A673 (cell line): ENCODE data around the gene HSD17B13. TPM values are rescaled to one million over a fixed set of nuclear protein-coding genes. Genes with fewer than 3 reads are reported as not detected.

ENCODE experiments used
- BruUV-seq: library from RNA; stranded (reverse); fragments of 400-500 nt; replicated peaks from 2 replicates; lab custom pipeline; 2021; lab: Mats Ljungman, UMichigan
- CTCF ChIA-PET: fragments of 300-600 bp; sonication (Branson Sonifier 250); formaldehyde crosslinking; loops from one replicate; lab custom pipeline; 2022; ENCODE audit warnings: antibody characterized with exemption; lab: Charles Lee
- POLR2A ChIA-PET: fragments of 300-600 bp; sonication (Branson Sonifier 250); formaldehyde crosslinking; loops from one replicate; lab custom pipeline; 2022; ENCODE audit warnings: antibody characterized with exemption; ENCODE audit not compliant: low non-redundant PET; lab: Charles Lee
- DNase-seq: peaks from one replicate; pipeline ENCODE4 v3.0.0-alpha.2; 2015; ENCODE audit warnings: low spot score
- H3K27ac ChIP-seq: fragments of 200-600 bp; sonication (generic); 2 replicates; pipeline ENCODE4 v1.5.1; 2016; ENCODE audit warnings: mixed run types, low read depth, mild to moderate bottlenecking, mixed read lengths, antibody characterized with exemption, low read length; ENCODE audit not compliant: poor library complexity, severe bottlenecking
- H3K27me3 ChIP-seq: fragments of 200-600 bp; sonication (generic); replicated peaks from 2 replicates; pipeline ENCODE4 v1.6.1; 2017; ENCODE audit warnings: mixed run types, low read depth, mild to moderate bottlenecking, mixed read lengths, antibody characterized with exemption, low read length; ENCODE audit not compliant: insufficient read depth, poor library complexity
- H3K36me3 ChIP-seq: fragments of 200-600 bp; sonication (generic); 2 replicates; pipeline ENCODE4 v1.6.1; 2016; ENCODE audit warnings: mixed run types, mild to moderate bottlenecking, mixed read lengths, antibody characterized with exemption, low read length; ENCODE audit not compliant: insufficient read depth, poor library complexity, severe bottlenecking
- H3K4me1 ChIP-seq: fragments of 200-600 bp; sonication (generic); 2 replicates; pipeline ENCODE4 v1.6.1; 2017; ENCODE audit warnings: mixed run types, mild to moderate bottlenecking, mixed read lengths, antibody characterized with exemption, low read length; ENCODE audit not compliant: insufficient read depth, poor library complexity, severe bottlenecking
- H3K4me3 ChIP-seq: fragments of 200-600 bp; sonication (generic); 2 replicates; pipeline ENCODE4 v1.5.1; 2016; ENCODE audit warnings: low read depth, mixed run types, mild to moderate bottlenecking, mixed read lengths, low read length; ENCODE audit not compliant: poor library complexity, severe bottlenecking
- H3K9me3 ChIP-seq: fragments of 200-600 bp; sonication (generic); 2 replicates; pipeline ENCODE4 v1.6.1; 2016; ENCODE audit warnings: mixed run types, low read depth, mild to moderate bottlenecking, mixed read lengths, antibody characterized with exemption, low read length; ENCODE audit not compliant: poor library complexity, severe bottlenecking
- EZH2 ChIP-seq: fragments of 200-600 bp; sonication (generic); IDR thresholded peaks from 2 replicates; pipeline ENCODE4 v1.6.1; 2017; ENCODE audit warnings: borderline replicate concordance, low read depth, mild to moderate bottlenecking, mixed read lengths, antibody characterized with exemption, low read length; ENCODE audit not compliant: poor library complexity, severe bottlenecking
- intact Hi-C: fragments of 100-400 bp; cut with micrococcal nuclease; formaldehyde crosslinking; loops from one replicate; pipeline ENCODE4 v1.10.0; 2022; ENCODE audit not compliant: unreplicated experiment
- total RNA-seq: library from RNA; stranded (reverse); gene quantifications from 2 replicates; pipeline ENCODE4 v1.2.3, GENCODE V29; 2021
- TF ChIP-seq, protein P1 (sequence below): fragments of 300-800, 200-600 bp; sonication (generic); conservative IDR thresholded peaks from 2 replicates; pipeline ENCODE4 v1.5.1; 2017; ENCODE audit warnings: low read depth, mild to moderate bottlenecking, antibody characterized with exemption, low read length, moderate library complexity, mixed read lengths

The HSD17B13 gene
- total RNA-seq, 1 experiment from 2014 or later: not detected

GRCh38 chr4:87359258-87359657 is 36.6 kb upstream of the HSD17B13 start:
- no peak for DNase-seq
- BruUV-seq: no TSS peak
- TF ChIP-seq, protein P1, sequence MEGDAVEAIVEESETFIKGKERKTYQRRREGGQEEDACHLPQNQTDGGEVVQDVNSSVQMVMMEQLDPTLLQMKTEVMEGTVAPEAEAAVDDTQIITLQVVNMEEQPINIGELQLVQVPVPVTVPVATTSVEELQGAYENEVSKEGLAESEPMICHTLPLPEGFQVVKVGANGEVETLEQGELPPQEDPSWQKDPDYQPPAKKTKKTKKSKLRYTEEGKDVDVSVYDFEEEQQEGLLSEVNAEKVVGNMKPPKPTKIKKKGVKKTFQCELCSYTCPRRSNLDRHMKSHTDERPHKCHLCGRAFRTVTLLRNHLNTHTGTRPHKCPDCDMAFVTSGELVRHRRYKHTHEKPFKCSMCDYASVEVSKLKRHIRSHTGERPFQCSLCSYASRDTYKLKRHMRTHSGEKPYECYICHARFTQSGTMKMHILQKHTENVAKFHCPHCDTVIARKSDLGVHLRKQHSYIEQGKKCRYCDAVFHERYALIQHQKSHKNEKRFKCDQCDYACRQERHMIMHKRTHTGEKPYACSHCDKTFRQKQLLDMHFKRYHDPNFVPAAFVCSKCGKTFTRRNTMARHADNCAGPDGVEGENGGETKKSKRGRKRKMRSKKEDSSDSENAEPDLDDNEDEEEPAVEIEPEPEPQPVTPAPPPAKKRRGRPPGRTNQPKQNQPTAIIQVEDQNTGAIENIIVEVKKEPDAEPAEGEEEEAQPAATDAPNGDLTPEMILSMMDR: no peak
- no peak for TF ChIP-seq EZH2
- intact Hi-C loops: loop anchor here (5.0 kb wide), 1 partner anchor 483 kb away; no protein-coding TSS in a partner anchor
- POLR2A ChIA-PET: no interaction called here
- Histone ChIP-seq H3K4me1 (no peaks in the 10 kb centered on the region), H3K27me3 (no peaks in the 10 kb centered on the region), H3K9me3 (no peaks in the 10 kb centered on the region), H3K36me3 (no peaks in the 10 kb centered on the region), H3K27ac (no peak overlapping the region), H3K4me3 (no peak overlapping the region)
- CTCF ChIA-PET: no interaction called here

DNA sequence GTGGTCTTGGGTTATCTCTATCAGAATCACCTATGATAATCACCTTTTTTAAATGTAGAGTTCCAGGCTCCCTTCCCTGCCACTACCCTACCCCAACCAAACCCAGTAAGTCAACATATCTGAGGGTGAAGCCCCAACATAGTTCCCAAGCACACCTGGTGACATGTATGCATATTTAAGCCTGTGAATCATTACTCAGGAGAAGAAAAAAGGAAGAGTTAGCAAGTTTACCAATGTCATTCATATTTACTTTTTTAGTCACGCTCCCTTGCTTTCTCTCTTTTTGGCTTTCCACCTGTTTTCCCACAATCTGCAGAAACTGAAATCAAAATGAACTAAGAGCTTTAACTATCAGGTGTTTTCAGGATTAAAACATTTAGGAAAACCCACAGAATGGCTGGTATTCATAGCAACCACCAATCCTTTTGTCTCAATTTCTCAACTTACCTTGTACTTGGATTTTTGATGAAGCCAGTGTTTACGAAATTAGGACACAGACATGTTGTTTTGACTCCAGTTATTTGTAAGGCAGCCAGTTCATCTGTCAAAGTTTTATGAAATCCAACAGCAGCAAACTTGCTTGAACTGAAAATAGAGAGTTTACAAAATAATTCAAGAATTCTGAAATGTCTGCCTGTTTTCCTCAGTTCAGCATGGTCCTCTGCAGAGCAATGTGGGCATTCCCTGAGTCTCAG is 34.3 kb upstream of the HSD17B13 start:
- Histone ChIP-seq H3K27me3 (no peaks in the 10 kb centered on the region), H3K27ac (no peak overlapping the region), H3K9me3 (no peaks in the 10 kb centered on the region), H3K4me3 (no peak overlapping the region), H3K4me1 (no peaks in the 10 kb centered on the region), H3K36me3 (no peaks in the 10 kb centered on the region)
- no peak for DNase-seq
- intact Hi-C loops: loop anchor here (5.0 kb wide), 1 partner anchor 485 kb away; no protein-coding TSS in a partner anchor
- BruUV-seq: no TSS peak
- TF ChIP-seq, protein P1: no peak
- TF ChIP-seq EZH2: no peak
- POLR2A ChIA-PET: no interaction called here
- CTCF ChIA-PET: no interaction called here

DNA sequence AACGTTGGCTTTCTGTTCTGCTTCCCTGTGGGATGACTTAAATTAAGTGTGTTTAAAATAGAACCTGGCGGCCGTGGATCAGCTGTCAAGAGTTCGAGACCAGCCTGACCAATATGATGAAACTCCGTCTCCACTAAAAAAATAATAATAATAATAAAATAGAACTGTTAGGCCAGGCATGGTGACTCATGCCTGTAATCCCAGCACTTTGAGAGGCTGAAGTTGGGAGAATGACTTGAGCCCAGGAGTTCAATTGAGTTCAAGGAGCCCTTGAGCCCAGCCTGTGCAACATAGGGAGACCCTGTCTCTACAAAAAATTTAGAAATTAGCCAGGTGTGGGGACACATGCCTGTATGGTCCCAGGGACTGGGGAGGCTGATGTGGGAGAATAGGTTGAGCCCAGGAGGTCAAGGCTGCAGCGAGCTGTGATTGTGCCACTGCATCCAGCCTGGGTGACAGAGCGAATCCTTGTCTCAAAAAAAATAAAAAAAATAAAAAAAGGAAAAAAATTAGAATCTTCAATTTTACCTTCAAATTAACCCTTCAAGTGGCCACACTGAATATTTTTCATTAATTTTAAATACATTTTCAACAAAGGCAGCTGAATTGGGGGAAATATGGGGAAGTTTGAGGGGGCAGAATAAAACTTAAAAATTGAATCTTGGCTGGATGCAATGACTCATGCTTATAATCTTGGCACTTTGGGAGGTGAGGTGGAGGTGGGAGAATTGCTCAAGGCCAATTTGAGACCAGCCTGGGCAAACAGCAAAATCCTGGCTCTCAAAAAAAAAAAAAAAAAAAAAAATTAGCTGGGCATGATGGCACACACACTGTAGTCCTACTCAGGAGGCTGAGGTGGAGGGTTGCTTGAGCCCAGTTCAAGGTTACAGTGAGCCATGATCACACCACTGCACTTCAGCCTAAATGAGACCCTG is 31.8 kb upstream of the HSD17B13 start:
- H3K27ac ChIP-seq: no peak overlapping the region
- H3K36me3 ChIP-seq: no peaks in the 10 kb centered on the region
- no TSS peak for BruUV-seq
- no peaks in the 10 kb centered on the region for H3K9me3 ChIP-seq
- POLR2A ChIA-PET: no interaction called here
- H3K4me1 ChIP-seq: no peaks in the 10 kb centered on the region
- CTCF ChIA-PET: interaction anchor here (1.0 kb wide), 1 partner anchor 483 kb away, joined by 5 read pairs; no protein-coding TSS in a partner anchor
- H3K4me3 ChIP-seq: no peak overlapping the region
- intact Hi-C loops: loop anchor here (5.0 kb wide), 1 partner anchor 488 kb away; no protein-coding TSS in a partner anchor
- DNase-seq: no peak
- TF ChIP-seq EZH2: no peak
- TF ChIP-seq, protein P1: no peak
- no peaks in the 10 kb centered on the region for H3K27me3 ChIP-seq
